Myocyte (in vitro differentiated cells): ENCODE measurements around the gene BMI1. TPM values are rescaled to one million over a fixed set of nuclear protein-coding genes. Genes with fewer than 3 reads are reported as not detected.

Source experiments
- DNase-seq: peaks from one replicate; pipeline ENCODE4 v3.0.0-alpha.2; 2012; ENCODE audit warnings: low read depth
- total RNA-seq: library from RNA; depleted of rRNA; stranded (reverse); fragments of >200 nt; gene quantifications from 2 replicates; pipeline ENCODE4 v1.2.3, GENCODE V29; 2014

The BMI1 gene
- total RNA-seq, 1 donor from 2014 or later: 63.3 TPM

GRCh38 chr10:22319547-22319979 lies 1.3 kb upstream of the BMI1 start:
- DNase-seq: no peak

- DNase-seq: no peak
Observed at GRCh38 chr10:22319980-22320558, 830 bp upstream of the BMI1 start.

- peak; percentile 71 for DNase-seq
Observed at GRCh38 chr10:22321156-22321923, 441 bp downstream of the BMI1 start.

GRCh38 chr10:22321924-22322640 lies 1.2 kb downstream of the BMI1 start:
- DNase-seq: no peak

- DNase-seq: no peak
Observed at GRCh38 chr10:22322641-22323160, 1.8 kb downstream of the BMI1 start.

- DNase-seq: no peak
Observed at GRCh38 chr10:22323538-22324305, 2.8 kb downstream of the BMI1 start.

- DNase-seq: no peak
Observed at GRCh38 chr10:22324413-22324812, 3.5 kb downstream of the BMI1 start.

GRCh38 chr10:22324893-22325271 lies 4.0 kb downstream of the BMI1 start:
- no peak for DNase-seq

- peak; percentile 67 for DNase-seq
Observed at GRCh38 chr10:22325272-22326144, 4.6 kb downstream of the BMI1 start.

GRCh38 chr10:22326145-22326702 lies 5.3 kb downstream of the BMI1 start:
- no peak for DNase-seq

- no peak for DNase-seq
Observed at GRCh38 chr10:22329150-22329549, 8.3 kb downstream of the BMI1 start.

GRCh38 chr10:22332116-22332692 lies 11.3 kb downstream of the BMI1 start:
- no peak for DNase-seq

GRCh38 chr10:22333167-22333974 lies 12.5 kb downstream of the BMI1 start:
- DNase-seq: no peak

- no peak for DNase-seq
Observed at GRCh38 chr10:22333975-22334282, 13.0 kb downstream of the BMI1 start.

- DNase-seq: no peak
Observed at GRCh38 chr10:22334414-22335172, 13.7 kb downstream of the BMI1 start.

GRCh38 chr10:22335173-22335933 lies 14.5 kb downstream of the BMI1 start:
- no peak for DNase-seq

- no peak for DNase-seq
Observed at GRCh38 chr10:22338185-22338900, 17.4 kb downstream of the BMI1 start.
